HG03469 (cell line): Measurements from ENCODE around the gene CEP19.
"Not testable (repeated sequence)": the region's sequence is repeated elsewhere in the genome, so short reads cannot be mapped to it uniquely, and the experiment has no call there.

ENCODE experiments used
- ATAC-seq: cut with Tn5 transposase; IDR thresholded peaks from one replicate; pipeline ENCODE4 v1.9.1; 2021; ENCODE audit warnings: mild to moderate bottlenecking, moderate library complexity, moderate number of reproducible peaks; ENCODE audit not compliant: unreplicated experiment

The CEP19 gene, protein sequence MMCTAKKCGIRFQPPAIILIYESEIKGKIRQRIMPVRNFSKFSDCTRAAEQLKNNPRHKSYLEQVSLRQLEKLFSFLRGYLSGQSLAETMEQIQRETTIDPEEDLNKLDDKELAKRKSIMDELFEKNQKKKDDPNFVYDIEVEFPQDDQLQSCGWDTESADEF

DNA sequence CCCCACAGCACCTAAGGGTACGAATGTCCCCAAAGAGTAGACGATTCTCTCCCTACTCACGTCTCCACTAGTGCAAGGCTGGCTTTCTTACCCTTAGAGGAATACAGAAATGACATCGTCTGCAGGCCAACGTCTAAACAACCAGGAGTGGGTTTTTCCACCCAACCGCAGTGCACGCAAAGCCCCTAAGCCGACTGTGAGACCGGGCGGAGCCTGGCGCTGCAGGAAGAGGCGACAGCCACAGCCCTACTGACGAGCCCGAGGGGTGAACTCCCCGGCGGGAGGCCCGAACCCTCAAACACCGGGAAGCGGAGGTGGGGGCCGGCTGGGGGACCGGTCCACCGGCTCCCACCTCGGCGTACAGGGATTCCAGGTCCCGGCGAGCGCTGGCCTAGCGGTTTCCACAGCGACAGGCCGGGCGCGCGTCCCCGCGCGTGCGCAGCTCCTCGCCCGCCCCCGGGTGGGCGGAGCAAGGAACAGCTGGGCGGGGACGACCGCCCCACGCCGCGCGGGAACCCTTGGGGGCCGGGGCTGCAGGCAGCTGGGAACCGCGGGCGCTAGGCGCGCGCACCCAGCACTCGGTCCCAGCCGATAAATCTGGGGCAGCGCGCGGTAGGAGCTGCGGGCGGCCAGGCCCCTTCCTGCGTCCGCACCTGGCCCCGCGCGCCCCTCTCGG is at the start of gene CEP19, which contains the start of gene PIGX:
Gene CEP19, minus strand, starts transcription at position 413 of the 676 bp plus-strand sequence. CDS start 3,593 bp downstream, outside the sequence.
Gene PIGX, plus strand, starts transcription at position 540 of the 676 bp plus-strand sequence.
- ATAC-seq, result peak; percentile 58

DNA sequence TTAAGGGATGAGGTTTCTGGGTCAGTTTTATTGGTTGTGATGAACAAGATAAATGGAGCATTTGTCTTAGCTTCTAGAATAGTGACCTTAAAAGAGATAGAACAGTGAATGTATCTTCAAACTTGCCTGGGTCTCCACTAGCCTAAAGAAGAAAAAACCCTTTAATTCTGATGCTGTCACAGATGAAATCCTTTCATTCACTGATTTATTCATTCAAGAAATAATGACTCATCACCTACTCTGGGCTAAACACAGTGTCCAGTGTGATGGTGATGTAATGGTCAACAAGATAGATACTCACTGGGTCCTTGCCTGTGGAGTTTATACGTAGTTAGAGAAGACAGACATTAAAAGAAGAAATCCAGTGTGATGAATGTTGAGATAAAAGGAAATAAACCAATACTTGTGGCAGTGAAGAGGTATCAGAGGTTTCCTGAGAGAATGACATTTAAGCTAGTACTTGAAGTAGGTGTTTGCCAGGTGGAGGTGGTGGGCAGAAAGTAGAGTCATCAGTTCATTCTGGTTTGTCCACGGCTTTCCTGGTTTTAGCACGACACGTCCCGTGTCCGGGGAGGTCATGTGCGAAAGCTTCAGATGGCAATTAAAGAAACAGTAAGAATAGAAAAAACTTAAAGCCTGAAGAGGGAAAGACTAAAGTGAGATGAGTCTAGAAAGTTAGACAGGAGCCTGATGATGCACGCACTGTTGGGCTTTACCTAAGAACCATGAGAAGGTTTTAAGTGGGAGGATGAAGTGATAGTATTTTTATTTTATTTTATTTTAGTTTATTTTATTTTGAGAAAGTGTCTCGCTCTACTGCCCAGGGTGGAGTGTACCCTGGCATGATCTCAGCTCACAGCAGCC is 46.1 kb upstream of the CEP19 start:
- no peak for ATAC-seq

DNA sequence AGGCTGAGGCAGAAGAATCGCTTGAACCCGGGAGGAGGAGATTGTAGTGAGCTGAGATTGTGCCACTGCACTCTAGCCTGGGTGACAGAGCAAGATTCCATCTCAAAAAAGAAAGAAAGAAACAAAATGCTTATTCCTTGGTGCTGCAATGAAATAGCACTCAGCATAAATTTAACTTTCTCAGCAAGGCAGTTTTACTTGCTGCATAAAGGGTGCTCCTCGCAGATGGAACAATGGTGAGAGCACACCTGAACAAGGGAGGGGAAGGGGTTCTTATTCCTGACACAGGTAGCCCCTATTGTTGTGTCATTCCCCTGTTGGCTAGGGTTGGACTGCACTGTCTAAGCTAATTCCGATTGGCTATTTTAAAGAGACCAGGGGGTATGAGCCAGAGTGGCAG is 44.7 kb upstream of the CEP19 start:
- no peak for ATAC-seq

DNA sequence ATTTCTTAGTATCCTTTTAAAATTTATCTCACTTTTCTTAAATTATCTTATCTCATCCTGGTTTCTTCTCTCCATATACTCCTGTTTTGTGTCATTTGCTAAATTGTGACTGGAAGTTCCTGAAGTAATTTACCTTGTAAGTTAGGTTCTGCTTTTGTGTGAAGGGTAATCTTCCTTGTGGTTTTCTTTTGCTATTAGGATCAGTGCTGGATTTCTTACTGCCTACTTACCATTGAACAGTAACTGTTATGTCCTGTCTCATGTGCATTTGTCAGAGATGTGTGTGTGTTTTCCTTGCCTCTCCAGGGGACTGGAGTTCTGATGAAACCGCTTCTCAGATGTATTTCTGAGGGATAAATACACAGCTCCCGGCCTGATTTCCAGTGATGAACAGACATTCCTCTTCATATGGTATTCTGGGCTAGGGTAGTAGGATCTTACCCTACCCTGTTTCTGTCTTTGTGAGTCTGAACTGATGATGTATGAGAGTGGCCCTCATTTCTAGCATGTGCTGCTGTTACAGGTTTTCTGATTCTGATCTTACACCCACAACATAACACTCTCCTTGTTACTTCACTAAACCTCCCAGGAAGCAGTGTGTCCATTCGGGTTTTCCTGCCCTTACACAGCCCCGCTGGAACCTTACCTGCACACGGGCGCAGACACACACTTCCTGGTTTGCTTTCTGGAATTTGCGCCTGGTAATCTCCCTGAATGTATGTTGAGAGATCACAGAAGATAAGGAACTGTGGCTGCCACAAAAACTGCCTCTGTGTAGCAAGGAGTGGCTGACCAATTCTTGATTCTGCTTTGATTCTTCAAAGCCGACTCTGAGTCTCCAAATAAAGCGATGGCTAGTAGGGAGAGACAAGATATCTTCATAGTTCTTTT is 42.3 kb upstream of the CEP19 start:
- no peak for ATAC-seq

DNA sequence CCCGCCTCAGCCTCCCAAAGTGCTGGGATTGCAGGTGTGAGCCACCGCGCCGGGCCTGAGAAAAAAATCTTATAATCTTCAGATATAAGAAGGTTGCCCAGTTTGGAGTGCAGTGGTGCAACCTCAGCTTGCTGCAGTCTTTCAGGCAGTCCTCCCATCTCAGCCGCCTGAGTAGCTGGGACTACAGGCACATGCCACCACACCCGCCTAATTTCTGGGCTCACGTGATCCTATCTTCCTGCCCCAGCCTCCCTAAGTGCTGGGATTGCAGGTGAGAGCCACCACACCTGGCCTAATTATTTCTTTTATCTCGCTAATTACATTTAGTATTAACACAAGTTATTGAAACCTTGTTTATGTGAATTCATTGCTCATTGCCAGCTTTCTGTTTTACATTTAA is 41.2 kb upstream of the CEP19 start:
- ATAC-seq, result no peak

DNA sequence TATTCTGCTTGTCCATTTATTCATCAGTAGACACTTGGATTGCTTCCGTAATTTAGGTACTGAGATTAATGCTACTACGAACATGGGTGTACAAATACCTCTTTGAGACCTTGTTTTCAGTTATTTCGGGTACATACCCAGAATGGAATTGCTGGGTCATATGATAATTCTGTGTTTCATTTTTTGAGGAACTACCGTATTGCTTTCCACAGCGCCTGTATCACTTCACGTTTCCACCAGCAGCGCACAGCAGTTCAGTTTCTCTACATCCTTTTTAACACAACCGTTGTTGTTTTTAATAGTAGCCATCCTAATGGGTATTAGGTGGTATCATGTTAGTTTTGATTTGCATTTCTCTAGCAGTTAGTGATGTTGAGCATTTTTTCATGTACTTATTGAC is 37.1 kb upstream of the CEP19 start:
- no peak for ATAC-seq

DNA sequence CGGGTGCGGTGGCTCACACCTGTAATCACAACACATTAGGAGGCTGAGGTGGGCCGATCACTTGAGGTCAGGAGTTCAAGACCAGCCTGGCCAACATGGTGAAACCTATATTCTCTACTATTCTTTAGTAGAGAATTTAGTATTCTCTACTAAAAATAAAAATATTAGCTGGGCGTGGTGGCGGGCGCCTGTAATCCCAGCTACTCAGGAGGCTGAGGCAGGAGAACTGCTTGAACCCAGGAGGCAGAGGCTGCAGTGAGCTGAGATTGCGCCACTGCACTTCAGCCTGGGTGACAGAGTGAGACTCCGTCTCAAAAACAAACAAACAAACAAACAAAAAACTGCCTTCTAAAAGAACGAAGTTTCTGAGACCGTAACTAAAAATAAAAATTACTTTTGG is 31.5 kb upstream of the CEP19 start:
- ATAC-seq, result not testable (repeated sequence)

DNA sequence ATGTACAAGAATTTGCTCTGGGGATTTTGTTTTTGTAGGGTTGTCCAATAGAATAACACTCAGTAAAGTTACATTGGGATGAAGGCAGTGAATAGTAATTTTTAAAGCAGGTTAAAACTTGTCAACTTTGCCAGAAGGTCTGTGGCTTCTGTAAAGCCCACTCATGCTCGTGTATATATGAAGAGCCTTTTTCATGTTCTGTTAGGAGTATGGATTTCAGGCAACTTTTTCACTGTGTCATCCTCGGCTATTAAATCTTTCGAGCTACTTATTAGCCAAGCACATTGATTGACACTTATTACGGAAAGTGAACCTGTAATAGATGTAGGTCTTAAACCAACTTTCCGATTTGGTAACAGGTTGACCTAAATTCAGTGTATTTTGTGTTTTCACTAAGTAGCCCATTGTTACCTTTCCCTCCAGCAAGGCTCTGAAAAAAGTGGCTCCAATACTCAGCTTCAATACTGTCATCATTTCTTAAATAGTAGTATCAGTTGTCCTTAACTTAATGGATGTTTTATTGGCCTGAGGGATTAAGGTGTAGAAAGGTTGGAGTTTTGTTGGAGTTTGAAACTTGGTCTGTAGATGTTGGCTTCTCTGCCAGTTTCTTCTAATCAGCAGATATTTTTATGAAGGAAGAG is 29.3 kb upstream of the CEP19 start:
- no peak for ATAC-seq

DNA sequence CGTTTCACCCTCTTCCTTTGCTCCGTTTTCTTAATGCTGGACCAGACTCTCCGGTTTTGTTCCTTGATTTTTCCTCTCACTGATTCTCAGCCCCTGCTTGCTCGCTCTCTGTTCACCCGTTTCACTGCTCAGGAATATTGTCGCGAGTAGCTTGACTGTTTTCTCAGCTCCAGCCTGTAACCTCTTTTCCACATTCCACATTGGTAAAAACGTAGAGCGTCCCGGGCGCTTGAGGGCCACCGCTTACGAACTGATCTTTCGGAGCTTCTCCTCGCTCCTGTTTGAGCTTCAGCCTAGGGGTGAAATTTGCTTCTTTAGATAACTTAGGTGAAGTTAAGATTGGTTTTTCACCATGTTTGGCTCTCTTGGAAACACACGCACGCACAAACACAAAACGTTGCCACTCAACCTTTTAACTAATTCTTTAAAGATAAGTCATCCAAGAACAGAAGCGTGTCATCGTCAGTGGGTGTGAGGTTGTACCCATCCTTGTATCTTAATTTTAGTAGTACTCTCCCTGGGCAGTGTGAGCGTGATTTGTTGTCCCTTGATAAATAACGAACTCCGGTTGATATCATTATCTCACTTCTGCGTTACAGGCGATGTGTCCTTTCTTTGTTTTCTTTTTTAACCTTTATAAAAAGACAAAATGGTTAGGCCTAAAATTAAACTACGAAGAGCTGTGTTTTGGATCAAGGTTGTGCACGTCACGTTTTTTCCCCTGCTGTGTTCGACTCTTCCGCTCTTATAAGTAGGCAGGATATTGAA is 28.6 kb upstream of the CEP19 start:
- no peak for ATAC-seq

DNA sequence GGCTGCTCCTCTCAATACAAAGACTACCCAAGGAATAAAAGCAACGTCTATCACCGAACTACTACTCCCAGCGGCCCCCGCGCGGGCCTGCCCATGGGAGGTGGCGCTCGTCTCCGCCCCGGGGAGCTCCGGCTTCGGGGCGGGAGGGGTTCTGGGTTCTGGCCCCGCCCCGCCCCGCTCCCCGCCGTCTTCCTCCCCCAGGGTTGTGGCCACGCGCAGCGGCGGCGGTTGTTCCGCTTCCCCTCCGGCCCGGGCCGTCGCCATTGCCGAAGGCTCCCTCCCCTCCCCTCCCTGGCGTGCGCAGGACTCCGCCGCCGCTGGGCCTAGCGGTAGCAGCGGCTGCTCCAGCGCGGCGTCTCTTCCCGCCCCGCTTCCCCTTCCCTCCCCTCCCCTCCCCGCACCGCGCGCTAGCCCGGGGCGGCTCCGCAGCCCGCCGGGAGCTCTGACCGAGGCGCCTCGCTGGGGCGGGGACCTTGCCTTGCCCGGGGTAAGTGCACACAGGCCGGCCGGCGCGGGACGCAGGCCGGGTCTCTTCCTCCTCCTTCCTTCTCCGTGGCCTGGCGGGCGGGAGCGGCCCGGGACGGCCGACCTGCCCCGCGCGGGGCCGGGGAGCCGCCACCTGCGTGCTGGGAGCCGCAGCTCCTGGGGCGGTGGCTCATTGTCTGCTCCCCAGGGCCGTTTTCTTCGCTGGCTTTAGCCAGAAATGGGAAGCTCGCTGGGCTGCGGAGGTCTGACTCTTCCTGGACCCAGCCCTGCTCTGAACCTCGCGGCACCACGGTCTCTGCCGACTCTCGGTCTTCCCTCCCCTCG is 27.8 kb upstream of the CEP19 start, which contains the start of gene PAK2:
Gene PAK2, plus strand, starts transcription at position 187 of the 810 bp plus-strand sequence. CDS start 42,790 bp downstream, outside the sequence.
- ATAC-seq, result peak; percentile 74

DNA sequence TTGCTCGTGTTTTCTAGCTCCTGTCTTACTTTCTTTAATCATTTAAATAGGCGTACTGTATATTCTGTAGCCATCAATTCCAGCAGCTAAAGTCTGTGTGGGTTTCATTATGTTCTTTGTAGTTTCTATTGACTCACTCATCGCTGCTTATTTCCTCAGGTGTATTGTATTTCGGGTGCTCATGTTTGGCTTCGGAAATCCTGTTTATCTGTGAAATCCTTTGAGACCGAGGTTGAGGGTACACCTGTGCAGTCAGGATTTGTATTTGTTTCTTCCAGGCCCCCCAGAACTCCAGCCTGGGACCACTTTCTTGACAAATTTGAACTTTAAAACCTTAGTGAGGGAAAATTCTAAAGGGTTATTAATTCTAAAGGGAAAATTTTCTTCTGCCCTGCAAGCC is 25.6 kb upstream of the CEP19 start:
- ATAC-seq, result no peak

DNA sequence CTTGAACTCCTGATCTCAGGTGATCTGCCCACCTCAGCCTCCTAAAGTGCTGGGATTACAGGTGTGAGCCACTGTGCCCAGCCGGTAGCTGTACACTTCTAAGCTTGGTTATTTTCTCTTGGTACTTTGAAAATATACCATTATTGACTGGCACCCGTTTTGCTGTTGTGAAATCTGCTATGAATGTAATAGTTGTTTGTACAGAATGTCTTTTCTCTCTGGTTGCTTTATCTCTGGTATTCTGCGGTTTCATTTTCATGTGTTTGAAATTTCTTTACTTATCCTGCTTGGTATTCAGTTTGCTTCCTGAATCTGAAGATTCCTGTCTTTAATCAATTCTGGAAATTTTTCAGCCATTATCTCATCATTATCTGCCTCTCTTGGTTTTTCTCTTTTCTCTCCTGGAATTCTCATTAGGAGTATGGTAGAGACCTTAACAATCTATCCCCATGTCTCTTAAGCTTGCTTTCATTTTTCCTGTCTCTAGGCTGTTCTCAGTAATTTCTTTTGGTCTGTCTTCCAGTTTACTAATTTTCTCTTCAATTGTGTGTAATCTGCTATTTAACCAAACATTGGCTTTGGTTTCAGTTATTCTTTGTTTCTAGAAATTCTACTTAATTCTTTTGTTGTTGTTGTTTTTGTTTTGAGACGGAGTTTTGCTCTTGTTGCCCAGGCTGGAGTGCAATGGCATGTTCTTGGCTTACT is 24.8 kb upstream of the CEP19 start:
- ATAC-seq, result no peak

DNA sequence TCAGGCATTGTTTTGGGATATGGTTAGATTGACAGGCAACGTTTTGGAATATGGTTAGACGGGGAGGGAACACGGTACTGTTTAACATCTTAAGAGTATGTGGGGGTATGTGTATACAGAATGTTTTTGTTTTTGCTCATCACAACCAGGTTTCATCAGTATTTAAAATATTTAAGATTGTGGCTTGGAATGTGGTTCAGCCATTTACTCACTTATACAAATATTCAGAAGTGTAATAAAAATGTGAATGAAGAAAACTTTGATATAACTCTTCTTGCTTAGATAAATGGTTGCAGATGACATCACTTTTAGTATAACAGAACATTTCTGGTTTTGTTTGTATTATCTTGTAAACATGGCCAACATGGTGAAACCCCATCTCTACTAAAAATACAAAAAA is 23.7 kb upstream of the CEP19 start:
- ATAC-seq, result no peak

DNA sequence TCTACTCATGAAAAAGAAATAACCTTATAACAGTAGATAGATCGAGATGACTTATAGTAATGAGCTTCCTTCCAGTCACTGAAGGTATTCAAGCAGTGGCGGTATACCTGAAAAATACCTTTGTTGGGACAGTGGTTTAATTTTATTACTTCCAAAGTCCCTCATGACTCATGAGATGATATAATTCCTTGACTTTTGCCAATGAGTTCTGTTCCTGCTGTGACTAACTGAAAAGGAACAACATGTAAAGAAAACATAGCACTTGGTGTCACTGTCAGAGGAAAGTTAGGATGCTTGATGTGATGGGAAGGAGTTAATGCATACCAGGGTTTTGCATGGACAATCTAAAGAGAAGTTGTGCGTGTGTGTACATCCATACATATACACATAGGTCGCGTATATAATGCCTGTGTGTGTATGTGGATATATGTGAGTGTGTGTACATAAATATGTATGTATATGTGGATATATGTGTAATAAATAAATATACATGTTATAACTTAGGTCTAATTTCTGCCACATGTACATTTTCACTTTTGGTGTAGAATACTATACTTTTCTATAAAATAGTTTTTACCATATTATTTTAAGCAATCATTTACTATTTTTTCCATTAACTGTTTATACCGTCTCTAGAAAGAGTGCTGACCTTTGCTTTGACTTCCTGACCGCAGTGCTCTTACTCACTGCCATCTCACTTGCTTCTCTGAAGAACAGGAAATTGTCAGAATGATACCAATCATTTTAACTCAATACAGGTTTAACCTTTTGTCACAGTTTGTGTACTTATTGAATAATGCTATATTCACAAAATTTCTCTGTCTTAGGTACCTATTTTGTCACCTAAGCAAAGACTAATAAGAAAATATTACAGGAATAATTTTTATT is 15.0 kb upstream of the CEP19 start:
- no peak for ATAC-seq

DNA sequence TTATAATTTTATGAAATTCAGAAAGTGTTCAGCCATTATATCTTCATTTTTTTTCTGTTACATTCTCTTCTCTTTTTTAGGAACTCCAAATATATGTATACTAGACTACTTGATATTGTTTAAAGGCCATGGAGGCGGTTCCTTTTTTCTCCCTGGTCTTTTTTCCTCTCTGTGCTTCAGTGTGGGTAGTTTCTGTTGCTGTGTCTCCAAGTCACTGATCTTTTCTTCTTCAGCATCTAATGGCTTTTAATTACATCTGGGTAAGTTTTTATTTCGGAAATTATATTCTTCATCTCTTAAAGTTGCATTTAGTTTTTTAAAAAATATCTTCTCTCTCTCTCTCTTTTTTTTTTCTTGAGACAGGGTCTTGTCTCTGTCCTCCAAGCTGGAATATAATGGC is 9.0 kb upstream of the CEP19 start:
- ATAC-seq, result no peak

DNA sequence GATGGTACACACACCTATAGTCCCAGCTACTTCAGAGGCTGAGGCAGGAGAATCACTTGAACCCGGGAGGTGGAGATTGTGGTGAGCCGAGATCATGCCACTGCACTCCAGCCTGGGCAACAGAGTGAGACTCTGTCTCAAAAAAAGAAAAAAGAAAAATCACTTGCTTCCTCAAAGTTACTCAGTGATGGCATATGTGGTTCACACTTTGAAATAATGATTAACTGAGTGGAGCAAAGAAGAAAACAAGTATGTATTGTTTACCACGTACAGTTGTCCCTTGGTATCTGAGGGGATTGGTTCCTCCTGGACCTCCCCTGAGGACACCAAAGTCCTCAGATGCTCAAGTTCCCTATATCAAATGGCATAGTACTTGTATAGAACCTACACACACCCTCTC is 5.1 kb upstream of the CEP19 start:
- not testable (repeated sequence) for ATAC-seq
